Kidney epithelial cell (primary cell): Measurements from ENCODE around the gene GALNT1. TPM values are rescaled to one million over a fixed set of nuclear protein-coding genes. Genes with fewer than 3 reads are reported as not detected.
A peak's percentile ranks its signal among the peaks of the same experiment; 100 is the strongest.

Source experiments
- DNase-seq: peaks from one replicate; pipeline ENCODE4 v3.0.0-alpha.2; 2010; ENCODE audit warnings: low read depth
- H3K27me3 ChIP-seq: 2 replicates; pipeline ENCODE4 v1.6.0; 2011; ENCODE audit warnings: low read length; ENCODE audit not compliant: control insufficient read depth, insufficient read depth
- H3K36me3 ChIP-seq: 2 replicates; pipeline ENCODE4 v1.5.1; 2011; ENCODE audit warnings: low read length; ENCODE audit not compliant: control insufficient read depth, insufficient read depth
- H3K4me3 ChIP-seq: 2 replicates; pipeline ENCODE4 v1.5.1; 2011; ENCODE audit warnings: low read depth, mild to moderate bottlenecking, control low read depth, low read length
- CTCF ChIP-seq: IDR thresholded peaks from 2 replicates; pipeline ENCODE4 v1.5.1; 2011; ENCODE audit warnings: mild to moderate bottlenecking, moderate library complexity, low read length, control low read depth, inconsistent platforms; ENCODE audit not compliant: insufficient read depth, poor library complexity, severe bottlenecking
- total RNA-seq: library from RNA; depleted of rRNA; stranded (reverse); fragments of >200 nt; gene quantifications from 2 replicates; pipeline ENCODE4 v1.2.3, GENCODE V29; 2015

Gene GALNT1
- total RNA-seq, 1 donor from 2014 or later = 53.2 TPM

GRCh38 chr18:35729991-35730668, 148.6 kb downstream of the GALNT1 start:
- H3K4me3 ChIP-seq = peak overlapping the region; percentile 12
- no peak for TF ChIP-seq CTCF
- DNase-seq = no peak
- H3K27me3 ChIP-seq = no peaks in the 10 kb centered on the region
- H3K36me3 ChIP-seq = no peaks in the 10 kb centered on the region

GRCh38 chr18:35730691-35731370, 149.3 kb downstream of the GALNT1 start:
- Histone ChIP-seq H3K27me3 (no peaks in the 10 kb centered on the region), H3K36me3 (no peaks in the 10 kb centered on the region), H3K4me3 (peak overlapping the region; percentile 12)
- DNase-seq = peak; percentile 34
- TF ChIP-seq CTCF = no peak

- no peak for DNase-seq
- TF ChIP-seq CTCF = no peak
- no peaks in the 10 kb centered on the region for H3K36me3 ChIP-seq
Measured at GRCh38 chr18:35731701-35732100, 150.2 kb downstream of the GALNT1 start.

GRCh38 chr18:35732162-35732561, 150.6 kb downstream of the GALNT1 start:
- no peak for TF ChIP-seq CTCF

More at GRCh38 chr18:35731701-35732100, 150.2 kb downstream of the GALNT1 start:
- Histone ChIP-seq H3K27me3 (no peaks in the 10 kb centered on the region), H3K4me3 (no peak overlapping the region)

GRCh38 chr18:35732636-35733035, 151.1 kb downstream of the GALNT1 start:
- Histone ChIP-seq H3K27me3 (no peaks in the 10 kb centered on the region), H3K4me3 (no peak overlapping the region), H3K36me3 (no peaks in the 10 kb centered on the region)
- TF ChIP-seq CTCF = no peak
- no peak for DNase-seq

More at GRCh38 chr18:35732162-35732561, 150.6 kb downstream of the GALNT1 start:
- no peak for DNase-seq
- Histone ChIP-seq H3K36me3 (no peaks in the 10 kb centered on the region), H3K27me3 (no peaks in the 10 kb centered on the region), H3K4me3 (no peak overlapping the region)
